Skeletal muscle cell (primary cell): ENCODE measurements around the gene MYRF.
A peak's percentile ranks its signal among the peaks of the same experiment; 100 is the strongest.

ENCODE experiments used
- DNase-seq: peaks from one replicate; pipeline ENCODE4 v3.0.0-alpha.2; 2010; ENCODE audit warnings: low read depth
- H3K4me3 ChIP-seq: 2 replicates; pipeline ENCODE4 v1.5.1; 2011; ENCODE audit warnings: low read depth, mild to moderate bottlenecking, control low read depth, low read length, moderate library complexity

Gene MYRF

DNA sequence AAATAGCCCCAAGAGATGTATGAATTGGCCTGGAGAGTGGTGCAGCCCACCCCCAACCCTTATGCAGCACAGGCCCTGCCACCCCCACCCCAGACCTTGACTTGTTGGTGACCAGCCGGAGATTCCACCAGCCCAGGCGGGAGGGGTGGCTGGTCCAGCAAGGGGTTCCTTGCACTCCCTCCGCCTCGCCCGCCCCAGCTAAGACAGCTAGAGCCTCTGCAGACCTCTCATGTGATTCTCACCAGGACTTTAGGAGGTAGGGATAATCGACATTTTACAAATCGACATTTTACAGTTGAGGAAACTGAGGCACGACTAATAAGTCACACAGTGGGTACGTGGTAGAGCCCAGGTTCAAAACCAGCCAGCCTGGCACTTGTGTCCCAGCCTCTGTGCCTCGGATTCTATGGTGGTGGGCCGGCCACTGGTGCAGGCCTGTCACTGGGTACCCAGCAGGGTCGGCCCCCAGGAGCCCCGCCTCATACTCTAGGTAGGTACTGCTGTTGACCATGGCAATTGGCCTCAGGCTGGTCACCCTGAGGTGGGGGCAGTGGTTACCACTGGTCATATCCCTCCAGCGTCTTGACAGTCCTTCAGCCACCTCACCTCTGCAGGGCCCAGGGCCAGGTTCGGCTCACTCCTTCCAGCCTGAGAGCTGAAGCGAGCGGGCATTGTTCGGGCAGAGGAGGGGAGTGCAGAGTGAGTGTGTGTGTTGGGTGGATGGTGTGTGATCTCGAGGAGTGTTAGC, 35.0 kb upstream of the MYRF start:
- no peak overlapping the region for H3K4me3 ChIP-seq
- no peak for DNase-seq

DNA sequence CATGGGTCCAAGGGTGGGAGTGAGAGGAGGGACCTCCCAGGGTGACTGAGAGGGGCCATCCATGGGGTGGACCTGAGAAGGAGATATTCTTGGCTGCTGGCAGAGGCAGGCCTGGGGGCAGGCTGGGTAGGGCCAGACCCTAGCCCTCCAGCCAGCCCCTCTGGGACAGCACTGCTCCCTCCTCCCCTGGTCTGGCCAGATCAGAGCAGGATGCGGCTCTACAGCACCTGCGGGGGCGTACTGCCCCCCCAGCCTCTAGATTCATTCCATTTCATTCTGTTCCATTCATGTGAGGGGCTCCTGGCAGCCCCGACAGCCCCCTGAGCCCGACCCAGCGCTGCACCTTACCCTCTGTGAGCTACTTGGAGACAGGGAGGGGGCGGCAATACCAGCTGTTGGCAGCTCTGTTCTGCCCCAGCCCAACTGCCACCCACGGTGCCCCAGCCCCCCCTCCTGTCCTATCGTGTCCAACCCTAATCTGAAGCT, 34.3 kb upstream of the MYRF start:
- DNase-seq: no peak
- H3K4me3 ChIP-seq: peak overlapping the region; percentile 50

DNA sequence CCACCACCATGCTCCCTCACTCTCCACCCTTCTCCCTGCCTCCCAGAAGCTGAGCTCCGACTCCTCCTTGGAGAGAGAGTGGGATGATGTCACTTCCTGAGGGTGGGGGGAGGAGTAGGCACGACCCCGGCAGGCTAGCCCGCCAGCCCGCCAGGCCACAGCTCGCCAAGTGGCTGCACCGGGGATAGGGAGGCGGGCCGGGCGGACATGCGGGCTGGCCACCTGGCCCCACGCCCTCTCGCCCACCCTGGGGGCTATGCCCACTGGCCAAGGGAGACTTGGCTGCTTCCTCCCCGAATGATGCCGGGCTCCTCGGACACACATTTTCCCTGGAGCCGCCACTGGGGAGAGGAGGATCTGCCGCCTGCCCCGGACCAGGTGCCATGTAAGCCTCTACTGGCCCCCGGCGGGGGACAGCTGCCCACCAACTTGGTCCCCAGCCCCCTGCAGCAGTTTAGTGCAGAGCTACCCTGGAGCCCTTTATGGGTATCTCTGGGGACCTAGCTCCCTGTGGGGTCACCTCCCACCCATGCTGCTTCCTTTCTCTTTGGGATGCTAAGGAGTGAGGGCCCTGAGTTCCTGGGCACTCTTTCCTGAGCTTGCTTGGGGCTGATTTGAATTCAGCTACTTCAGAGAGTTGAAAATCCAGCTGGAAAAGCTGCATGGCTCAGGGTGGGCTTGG, 33.7 kb upstream of the MYRF start:
- H3K4me3 ChIP-seq: peak overlapping the region; percentile 50
- no peak for DNase-seq

DNA sequence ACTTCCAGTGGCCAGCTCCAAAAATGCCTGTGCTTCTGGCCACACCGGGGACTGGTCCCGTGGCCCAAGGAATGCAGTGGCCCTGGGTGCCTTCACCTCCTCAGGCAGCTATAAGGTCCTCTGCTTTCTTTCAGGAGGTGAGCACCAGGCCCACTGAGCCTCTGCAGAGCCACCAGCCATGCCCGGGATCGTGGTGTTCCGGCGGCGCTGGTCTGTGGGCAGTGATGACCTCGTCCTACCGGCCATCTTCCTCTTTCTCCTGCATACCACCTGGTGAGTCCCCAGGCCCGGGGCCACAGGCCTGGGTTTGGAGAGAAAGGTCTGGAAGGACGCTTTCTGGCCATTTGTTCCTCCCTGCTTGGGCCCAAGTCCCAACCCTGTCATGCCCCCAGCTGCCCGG, 32.5 kb upstream of the MYRF start:
- H3K4me3 ChIP-seq: no peak overlapping the region

DNA sequence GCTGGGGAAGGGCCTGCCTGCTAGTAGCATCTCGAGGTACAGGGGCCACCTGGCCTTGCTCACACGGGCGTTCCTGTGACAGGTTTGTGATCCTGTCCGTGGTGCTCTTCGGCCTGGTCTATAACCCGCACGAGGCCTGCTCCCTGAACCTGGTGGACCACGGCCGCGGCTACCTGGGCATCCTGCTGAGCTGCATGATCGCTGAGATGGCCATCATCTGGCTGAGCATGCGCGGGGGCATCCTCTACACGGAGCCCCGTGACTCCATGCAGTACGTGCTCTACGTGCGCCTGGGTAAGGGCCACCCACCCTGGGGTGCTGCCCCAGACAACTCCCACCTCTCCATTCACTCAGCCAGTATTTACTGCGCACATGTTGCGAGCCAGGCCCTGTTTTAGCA, 31.8 kb upstream of the MYRF start:
- DNase-seq: no peak
- no peak overlapping the region for H3K4me3 ChIP-seq

More for the DNA sequence above, 32.5 kb upstream of the MYRF start:
- DNase-seq: no peak

DNA sequence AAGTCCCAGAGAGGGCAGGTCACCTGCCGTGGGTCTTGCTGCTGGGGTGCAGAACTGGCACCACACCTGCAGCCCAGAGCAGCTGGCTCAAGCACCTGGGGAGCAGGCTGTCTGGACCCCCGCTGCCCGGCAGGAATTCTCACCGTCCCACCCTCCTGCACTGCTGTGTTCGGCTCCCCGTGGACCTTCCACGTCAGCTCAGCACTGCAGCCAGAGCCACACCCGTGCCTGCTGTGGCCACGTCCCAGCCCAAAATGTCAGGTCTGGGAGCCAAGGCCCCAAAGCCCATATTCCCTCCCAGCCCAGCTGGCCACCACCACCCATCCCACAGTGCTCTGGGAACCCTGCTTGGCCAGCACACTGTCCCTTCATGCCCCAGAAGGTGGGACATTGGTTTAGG, 28.0 kb upstream of the MYRF start:
- no peak overlapping the region for H3K4me3 ChIP-seq
- no peak for DNase-seq

DNA sequence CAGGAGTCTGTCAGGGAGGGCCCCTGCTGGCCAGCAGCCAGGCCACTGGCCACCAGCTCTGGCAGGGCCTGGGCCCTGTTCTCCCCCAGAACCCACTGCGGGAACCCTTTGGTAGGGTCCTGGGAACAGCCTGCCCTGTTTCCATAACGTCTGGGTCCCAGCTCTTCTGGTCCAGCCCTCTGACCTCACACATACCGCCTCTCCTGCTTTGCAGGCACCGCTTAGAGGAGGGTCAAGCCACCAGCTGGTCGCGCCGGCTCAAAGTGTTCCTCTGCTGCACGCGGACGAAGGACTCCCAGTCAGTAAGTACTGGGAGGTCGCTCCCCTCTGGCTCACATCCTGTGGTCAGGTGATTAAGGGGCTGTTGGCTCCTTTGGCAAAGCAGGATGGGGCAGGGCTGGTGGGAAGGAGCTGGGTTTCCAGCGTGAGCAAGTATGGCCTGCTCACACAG, 26.6 kb upstream of the MYRF start:
- peak; percentile 38 for DNase-seq
- no peak overlapping the region for H3K4me3 ChIP-seq

DNA sequence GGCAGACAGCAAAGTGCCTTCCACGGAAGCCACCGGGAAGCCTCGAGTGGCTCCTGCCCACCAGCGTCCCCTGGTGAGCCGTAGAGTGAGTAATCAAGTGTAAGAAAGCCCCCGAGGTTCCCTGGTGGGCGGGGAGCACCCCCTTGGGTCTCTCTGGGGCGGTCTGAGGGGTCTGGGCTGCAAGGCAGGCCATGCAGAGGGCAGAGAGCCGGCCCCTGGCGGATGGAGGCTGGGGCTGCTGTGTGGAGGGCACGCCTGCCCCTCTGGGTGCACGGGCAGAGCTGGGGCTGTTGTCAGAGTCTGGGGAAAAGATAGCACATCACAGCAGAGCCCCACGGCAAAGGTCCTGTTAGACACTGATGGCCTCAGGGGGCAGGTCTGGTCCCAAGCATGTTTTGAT, 25.7 kb upstream of the MYRF start:
- no peak overlapping the region for H3K4me3 ChIP-seq
- no peak for DNase-seq

DNA sequence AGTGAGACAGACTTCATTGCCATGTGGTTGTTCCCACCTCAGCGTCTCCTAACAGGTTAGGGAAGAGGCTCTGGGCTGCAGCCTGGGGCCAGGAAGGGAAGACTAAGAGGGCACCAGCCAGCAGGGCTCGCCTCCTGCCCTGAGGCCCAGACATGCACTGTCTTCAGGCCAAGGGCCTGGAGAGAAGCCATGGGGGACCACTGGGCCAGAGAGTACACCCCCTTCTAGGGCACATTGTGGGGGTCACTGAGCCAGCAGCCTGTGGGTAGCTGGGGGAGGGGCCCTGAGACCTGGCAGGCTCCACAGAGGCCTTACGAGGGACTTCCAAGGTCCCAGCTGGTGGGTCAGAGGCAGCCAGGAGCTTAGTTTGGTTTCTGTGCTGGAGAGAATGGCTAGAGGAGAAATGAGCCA, 25.0 kb upstream of the MYRF start:
- no peak for DNase-seq
- no peak overlapping the region for H3K4me3 ChIP-seq

DNA sequence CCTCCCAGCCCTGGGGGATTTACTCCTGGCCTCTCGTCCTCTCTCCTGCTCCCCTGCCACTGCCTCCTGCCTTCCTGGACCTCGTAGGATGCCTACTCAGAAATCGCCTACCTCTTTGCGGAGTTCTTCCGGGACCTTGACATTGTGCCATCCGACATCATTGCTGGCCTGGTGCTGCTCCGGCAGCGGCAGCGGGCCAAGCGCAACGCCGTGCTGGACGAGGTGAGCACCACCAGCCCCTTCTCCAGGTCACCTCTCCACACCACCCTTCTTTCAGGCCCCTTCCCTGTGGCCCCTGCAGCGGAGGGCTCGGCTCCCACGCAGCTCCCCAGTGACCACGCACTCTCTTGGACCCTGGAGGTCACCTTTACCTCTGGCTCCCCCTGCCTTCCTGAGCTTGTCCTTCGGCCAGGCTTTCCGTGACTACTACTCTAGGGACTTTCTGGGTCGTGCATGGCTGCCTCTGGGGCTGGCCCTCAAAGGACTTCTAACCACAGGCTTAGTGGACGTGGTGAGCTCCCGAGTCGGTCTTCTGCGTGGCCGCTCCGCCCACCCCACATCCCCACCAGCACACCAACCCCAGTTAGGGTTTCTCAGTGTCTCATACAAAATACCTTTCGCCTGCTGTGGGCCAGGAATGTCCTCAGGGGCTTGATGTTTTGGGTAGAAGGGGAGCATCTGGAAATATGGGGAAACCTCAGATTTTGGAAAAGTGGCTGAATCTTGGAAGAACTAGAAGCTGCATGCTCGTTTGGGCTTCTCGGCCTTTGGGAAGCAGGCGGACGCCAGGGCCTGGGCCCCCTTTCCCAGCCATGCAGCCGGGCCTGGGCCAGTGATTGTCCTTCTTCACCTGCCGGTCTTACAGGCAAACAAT, 24.1 kb upstream of the MYRF start:
- H3K4me3 ChIP-seq: no peak overlapping the region
- no peak for DNase-seq

DNA sequence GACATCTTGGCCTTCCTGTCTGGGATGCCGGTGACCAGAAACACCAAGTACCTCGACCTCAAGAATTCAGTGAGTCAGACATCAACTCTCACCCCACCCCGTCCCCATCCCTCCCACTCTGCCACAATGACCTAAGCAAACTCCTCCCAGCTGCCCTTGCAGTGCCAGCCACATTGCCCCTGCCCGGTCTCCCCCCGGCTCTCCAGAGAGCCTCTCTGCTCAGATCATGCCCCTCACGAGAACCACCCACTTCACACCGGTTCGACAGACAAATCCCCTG, 23.6 kb upstream of the MYRF start:
- H3K4me3 ChIP-seq: no peak overlapping the region
- DNase-seq: no peak

DNA sequence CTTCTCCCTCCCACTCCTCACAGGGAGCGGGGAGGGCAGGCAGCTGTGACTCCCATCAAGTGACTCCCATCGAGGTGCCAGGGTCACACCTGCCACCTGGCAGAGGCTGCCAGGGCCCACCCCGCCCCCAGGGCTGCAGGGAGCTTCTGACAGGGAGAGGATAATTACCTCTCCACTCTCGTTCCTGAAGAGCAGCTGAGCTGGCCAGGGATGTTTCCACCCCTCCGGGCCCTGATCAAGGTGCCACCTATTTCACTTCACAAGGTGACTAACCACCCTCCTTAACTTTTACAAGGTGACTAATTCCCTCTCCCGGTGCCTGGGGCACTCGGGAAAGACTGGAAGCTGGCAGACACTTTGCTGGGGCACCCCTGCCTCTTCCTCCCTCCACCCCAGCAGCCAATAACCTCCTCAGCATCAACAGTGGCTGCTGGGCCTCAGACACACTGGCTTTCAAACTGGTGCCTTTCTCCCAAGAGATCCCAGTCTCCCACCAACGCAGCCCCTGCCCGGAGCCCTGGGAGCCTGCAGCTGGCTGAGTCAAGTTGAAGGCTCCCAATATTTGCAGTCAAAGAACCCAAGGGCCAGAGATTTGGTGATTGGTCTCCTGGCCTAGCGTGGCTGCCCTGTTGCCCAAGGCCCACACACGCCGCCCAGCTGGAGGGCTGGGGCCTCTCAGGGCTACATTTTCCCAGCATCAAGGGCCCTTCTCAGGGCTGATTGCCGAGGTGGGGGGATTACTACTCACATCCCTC, 22.0 kb upstream of the MYRF start:
- DNase-seq: no peak
- no peak overlapping the region for H3K4me3 ChIP-seq

DNA sequence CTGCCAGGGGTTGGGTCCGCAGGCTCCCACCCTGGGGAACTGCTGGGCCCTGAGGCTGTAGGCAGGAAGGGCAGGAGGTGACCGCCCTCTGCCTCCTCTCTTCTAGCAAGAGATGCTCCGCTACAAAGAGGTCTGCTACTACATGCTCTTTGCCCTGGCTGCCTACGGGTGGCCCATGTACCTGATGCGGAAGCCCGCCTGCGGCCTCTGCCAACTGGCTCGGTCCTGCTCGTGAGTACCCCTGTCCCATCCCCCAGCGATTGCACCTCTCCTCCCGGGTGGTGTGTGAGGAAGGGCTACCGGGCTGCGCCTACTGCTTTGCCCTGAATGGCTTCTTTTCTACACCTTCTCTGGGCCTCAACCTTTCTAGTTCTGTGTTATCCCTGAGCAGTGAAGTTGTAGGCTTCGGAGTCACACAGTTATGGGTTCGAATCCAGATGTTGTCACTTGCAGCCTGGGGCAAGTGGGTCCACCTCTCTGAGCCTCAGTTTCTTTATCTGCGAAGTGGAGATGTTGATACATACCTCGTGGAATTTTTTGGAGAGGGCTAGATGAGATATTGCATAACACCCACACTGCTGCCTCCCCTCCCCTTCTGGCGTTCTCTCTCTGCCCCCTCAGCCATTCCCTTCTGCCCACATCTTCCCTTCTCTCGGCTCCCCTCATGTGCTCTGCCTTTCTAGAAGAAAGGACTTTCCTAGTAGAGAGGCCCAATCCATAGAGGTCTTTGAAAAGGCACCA, 21.1 kb upstream of the MYRF start:
- DNase-seq: no peak
- H3K4me3 ChIP-seq: no peak overlapping the region

DNA sequence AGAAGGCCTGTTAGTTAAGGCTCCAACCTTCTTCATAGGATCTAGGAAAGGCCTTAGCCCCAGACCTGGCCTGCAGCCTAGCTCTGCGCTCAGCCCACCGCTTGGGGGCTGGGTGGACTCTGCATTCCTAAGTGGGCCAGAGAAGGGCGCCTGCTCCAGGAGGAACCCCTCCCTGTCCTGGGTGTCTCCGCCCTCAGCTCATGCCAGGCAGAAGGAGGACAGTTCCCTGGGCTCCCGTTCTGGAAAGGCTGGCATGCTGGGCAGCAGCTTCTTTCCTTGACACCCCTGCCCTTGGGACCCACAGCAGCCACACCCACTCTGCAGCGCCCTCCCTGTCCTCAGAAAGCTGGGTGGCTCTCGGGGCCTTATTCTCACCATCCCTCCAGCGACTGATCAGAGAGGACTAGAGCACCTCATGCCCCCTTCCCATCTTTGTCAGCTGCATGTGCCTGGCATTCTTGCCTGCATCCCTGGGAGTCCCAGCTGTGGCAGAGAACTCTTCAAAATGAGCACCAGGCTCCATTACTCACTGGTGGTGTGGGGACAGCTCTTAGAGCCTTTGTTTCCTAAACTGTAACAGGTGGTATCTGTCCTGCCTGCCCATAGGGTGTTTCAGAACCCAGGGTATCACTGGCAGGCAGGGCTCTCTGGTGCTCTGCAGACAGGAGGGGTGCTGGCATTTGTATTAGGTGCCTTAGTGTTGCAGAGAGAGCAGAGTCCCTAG, 20.3 kb upstream of the MYRF start:
- H3K4me3 ChIP-seq: no peak overlapping the region
- DNase-seq: no peak

DNA sequence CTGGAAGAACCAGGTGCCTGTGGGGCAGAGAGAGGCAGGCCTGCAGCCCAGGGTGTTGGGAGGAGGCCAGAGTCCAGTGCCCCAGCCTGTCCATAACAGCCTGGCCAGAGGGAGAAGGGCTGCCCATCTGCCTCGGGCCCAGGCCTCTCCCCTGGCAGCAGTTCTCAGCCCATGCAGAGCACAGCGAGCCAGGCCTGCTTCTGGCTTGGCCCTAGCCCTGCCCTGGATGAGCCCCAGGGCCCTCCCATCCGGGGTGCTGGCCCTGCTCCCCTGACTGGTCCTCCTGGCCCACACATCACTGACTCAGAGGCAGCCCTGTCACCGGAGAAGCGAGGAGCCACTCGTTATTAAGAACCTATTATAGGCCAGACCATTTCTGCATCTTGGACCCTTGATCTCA, 19.7 kb upstream of the MYRF start:
- H3K4me3 ChIP-seq: no peak overlapping the region
- no peak for DNase-seq

DNA sequence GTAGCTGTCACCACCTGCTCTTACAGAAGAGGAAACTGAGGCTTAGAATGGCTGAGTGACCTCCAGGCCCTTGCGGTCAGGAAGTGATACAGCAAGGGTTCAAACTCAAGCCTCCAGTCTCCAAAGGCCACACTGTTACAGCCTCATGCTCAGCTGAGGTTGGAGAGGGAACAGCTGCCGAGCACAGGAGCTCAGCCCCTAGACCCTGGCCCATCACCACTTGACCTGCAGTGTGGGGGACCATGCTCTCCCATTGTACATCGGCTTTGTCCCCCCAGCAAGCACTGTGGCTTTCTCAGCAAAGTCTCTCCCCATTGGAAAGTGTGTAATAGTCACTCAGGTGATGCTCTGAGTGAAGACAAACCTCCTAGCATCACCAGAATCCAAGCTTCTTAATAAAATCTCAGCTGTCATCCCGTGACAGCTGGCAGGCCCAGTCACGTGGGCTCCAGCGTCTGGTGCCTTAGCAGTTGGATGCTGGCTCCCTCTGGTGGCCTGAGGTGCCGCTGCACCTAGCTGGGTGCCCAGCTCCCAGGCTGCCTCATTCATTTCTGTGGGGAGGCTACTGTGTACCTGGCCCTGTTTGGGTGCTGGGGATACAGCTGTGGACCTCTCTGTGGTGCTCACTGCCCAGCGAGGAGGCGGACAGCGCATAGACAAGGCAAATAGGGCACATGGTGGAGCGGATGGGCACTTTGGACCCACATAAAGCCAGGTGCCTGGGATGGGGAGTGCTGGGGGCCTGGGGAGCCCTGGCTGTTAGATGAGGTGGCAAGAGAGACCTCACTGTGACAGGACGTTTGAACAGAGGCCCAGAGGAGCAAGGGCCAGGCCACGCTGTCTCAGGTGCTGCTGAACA, 19.1 kb upstream of the MYRF start:
- no peak overlapping the region for H3K4me3 ChIP-seq
- peak; percentile 45 for DNase-seq

DNA sequence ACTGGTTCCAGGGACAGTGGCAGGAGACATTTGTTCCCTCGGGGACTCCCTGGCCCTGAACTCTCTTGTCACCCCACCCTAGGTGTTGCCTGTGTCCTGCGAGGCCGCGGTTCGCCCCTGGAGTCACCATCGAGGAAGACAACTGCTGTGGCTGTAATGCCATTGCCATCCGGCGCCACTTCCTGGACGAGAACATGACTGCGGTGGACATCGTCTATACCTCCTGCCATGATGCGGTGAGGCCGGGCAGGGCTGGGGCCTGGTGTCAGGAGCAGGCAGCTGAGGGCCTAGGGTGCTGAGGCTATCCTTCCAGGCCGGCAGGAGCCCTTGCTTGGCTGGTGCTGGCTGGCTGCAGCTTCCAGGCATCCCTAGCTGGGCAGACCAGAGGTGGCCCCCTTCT, 17.7 kb upstream of the MYRF start:
- H3K4me3 ChIP-seq: no peak overlapping the region
- DNase-seq: no peak

DNA sequence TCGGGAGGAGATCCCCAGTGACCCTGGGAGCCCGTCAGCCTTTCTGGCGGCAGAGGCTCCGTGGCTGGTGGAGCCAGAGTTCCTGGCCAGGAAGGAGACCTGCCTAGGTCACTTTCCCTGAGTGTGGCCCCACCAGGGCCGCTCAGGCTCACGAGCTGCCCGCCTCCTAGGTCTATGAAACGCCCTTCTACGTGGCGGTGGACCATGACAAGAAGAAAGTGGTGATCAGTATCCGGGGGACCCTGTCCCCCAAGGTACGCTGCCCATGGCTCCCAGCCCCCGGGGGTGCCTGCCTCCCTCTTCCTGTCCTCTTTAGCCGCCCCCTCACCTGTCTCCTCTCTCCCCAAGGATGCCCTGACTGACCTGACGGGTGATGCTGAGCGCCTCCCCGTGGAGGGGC, 17.0 kb upstream of the MYRF start:
- DNase-seq: no peak
- no peak overlapping the region for H3K4me3 ChIP-seq
